ENCODE data around the gene OSBPL5.

The OSBPL5 gene, protein sequence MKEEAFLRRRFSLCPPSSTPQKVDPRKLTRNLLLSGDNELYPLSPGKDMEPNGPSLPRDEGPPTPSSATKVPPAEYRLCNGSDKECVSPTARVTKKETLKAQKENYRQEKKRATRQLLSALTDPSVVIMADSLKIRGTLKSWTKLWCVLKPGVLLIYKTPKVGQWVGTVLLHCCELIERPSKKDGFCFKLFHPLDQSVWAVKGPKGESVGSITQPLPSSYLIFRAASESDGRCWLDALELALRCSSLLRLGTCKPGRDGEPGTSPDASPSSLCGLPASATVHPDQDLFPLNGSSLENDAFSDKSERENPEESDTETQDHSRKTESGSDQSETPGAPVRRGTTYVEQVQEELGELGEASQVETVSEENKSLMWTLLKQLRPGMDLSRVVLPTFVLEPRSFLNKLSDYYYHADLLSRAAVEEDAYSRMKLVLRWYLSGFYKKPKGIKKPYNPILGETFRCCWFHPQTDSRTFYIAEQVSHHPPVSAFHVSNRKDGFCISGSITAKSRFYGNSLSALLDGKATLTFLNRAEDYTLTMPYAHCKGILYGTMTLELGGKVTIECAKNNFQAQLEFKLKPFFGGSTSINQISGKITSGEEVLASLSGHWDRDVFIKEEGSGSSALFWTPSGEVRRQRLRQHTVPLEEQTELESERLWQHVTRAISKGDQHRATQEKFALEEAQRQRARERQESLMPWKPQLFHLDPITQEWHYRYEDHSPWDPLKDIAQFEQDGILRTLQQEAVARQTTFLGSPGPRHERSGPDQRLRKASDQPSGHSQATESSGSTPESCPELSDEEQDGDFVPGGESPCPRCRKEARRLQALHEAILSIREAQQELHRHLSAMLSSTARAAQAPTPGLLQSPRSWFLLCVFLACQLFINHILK

GRCh38 chr11:3165152-3165705 is at the start of gene OSBPL5:
OSBPL5 (minus strand) TSS chr11:3165310; CDS start chr11:3129148, 36,162 bp downstream.
- peak in 1 of 2 donors; percentile 22 for DNase-seq (ENCODE audit: low read depth in 1 of 2, low spot score in 1 of 2)

- no peak for DNase-seq (ENCODE audit: low read depth in 1 of 2, low spot score in 1 of 2)
Observed at GRCh38 chr11:3214420-3214699, 49.2 kb upstream of the OSBPL5 start.

GRCh38 chr11:3213659-3214419 is 48.7 kb upstream of the OSBPL5 start:
- no peak for DNase-seq (ENCODE audit: low read depth in 1 of 2, low spot score in 1 of 2)

GRCh38 chr11:3208272-3208671 is 43.2 kb upstream of the OSBPL5 start:
- no peak for DNase-seq (ENCODE audit: low read depth in 1 of 2, low spot score in 1 of 2)

GRCh38 chr11:3207526-3208189 is 42.5 kb upstream of the OSBPL5 start:
- DNase-seq (ENCODE audit: low read depth in 1 of 2, low spot score in 1 of 2) = no peak

- no peak for DNase-seq (ENCODE audit: low read depth in 1 of 2, low spot score in 1 of 2)
Observed at GRCh38 chr11:3206922-3207204, 41.8 kb upstream of the OSBPL5 start.

DNA sequence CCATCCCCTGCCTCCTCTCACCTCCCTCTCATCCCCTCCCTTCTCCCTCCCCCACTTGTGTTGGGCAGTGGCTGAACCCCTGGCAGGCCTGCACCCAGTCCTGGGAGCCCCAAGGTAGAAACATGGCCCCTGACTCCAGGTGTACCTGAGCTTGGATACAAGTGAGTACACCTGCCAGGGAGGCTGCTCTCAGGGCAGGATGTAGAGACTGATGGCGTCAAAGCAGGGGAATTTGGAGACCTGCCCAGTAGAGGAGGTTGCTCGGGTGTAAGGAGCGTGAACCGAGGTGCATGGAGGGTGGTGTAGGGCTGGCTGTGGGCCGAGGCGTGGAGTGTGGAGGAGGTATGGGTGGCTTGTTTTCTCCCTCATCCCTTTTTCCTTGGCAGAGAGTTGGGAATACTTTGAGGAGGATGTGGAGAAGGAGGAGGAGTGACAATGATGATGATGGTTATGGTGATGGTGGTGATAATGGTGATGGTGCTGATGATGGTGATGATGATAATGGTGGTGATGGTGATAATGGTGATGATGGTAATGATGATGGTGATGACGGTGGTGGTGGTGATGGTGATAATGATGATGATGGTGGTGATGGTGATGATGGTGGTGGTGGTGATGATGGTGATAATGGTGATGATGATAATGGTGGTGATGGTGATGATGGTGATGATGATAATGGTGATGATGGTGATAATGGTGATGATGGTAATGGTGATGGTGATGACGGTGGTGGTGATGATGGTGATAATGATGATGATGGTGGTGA is 41.2 kb upstream of the OSBPL5 start:
- no peak for DNase-seq (ENCODE audit: low read depth in 1 of 2, low spot score in 1 of 2)

- DNase-seq (ENCODE audit: low read depth in 1 of 2, low spot score in 1 of 2) = no peak
Observed at GRCh38 chr11:3205261-3206155, 40.4 kb upstream of the OSBPL5 start.

DNA sequence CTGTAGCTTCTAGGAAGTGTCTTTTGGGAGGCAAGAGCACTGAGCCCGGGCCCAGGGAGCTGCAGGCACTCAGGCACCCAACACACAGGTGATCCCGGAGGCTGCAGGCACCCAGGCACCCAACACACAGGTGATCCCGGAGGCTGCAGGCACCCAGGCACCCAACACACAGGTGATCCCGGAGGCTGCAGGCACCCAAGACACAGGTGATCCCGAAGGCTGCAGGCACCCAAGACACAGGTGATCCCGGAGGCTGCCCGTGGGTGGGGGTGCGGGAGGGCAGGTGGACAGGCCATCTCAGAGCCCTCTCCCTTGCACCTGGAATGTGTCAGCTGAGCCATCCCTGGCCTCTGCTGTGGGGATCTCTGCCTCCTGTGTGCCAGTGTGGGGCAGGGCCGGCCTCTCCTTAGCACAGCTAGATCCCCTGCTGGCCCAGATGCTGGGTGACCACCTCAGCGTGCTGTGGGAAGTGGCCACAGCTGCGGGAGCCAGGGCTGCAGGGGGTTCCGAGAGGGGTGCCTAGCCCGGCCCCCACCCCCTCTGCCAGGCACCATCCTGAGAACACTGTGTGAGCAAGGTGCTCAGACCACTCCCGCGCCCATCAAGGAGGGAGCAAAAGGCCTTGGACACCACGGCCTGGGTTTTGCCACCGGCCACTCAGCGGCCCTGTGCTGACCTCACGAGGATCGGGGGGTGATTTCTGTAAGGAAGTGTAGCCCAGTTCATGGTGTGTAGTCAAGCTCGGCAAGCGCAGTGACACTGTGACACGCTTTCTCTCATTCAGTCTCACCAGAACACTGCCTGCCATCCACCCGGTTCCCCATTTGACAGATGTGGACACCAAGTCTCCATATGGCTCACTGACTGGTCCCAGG is 39.3 kb upstream of the OSBPL5 start:
- DNase-seq (ENCODE audit: low read depth in 1 of 2, low spot score in 1 of 2) = no peak

DNA sequence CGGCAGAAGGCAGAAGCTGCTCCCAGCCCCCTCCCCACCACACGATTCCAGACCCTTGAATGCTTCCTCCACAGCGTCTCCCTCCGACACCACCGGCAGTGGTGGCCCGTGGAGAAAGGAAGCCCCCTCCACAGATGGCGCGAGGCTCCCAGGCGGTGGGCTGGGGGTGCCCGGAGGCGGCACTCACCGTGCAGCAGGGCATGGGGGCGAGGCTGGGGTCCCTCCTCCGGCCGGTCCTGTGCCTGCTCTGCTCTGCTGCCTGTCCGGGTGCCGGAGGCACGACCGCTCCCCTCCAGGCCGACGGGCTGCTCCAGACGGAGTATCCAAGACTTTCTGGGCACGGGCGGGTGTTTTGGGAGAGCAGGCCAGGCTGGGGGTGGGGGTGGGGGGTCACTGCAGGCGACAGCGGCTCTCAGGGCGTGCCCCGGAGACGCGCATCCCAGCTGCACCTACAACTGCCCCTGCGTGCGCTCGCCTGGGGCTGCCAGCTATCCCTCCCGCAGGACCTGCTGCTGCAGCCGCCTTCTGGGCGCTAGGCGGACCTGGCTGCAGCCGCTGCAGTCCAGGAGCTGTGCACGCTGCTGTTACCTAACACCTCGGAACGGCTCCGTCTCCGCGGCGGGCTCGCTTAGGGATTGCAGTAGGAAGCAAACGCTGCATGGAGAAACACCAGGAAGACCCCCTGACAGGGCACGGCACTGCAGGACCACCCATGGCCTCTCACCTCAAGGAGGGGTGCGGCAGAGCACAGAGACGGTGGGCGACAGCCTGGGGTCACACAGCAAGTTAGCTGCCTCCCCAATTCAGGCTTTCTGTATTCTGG is 38.3 kb upstream of the OSBPL5 start:
- no peak for DNase-seq (ENCODE audit: low read depth in 1 of 2, low spot score in 1 of 2)

- DNase-seq (ENCODE audit: low read depth in 1 of 2, low spot score in 1 of 2) = no peak
Observed at GRCh38 chr11:3202759-3203158, 37.6 kb upstream of the OSBPL5 start.

DNA sequence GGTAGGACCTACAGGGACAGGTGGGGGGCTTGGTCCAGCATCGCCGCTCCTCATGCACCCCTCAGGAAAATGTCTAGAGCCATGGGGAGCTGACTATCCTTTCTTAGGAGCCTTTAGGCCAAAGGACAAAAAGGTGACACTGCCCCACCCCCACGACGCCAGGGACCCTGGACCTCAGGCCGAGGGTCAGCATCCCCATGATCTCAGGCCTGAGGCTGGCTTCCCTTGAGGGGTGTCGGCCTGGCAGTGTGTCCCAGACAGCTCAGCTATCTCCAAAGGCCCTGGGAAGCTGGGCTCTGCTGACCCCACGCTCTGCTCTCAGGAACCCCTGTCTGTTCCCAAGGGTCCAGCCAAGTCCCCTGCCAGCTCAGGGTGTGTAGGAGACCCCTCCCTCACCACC is 37.2 kb upstream of the OSBPL5 start:
- no peak for DNase-seq (ENCODE audit: low read depth in 1 of 2, low spot score in 1 of 2)

DNA sequence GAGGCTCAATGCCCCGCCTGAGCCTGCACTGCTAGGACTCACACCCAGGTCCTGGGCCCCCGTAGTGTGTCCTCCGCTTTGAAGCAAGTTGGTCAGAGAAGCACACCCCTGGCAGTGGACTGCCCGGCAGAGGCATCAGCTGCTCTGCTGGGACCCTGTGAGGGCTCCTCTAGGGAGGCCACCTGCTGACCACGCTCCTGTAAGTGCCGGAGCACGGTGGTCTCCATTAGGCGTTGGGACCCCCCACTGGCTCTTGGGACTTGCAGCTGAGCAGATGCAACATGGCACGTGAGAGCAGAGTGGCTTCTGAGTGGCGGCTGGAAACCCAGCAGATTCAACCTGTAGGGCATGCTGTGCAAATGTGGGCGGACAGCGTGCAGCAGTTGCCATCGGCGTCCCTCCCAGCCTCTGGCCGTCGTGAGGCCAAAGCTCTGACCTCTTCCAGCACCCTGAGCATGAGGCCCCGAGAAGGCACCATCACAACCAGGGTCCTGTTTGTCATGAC is 36.6 kb upstream of the OSBPL5 start:
- no peak for DNase-seq (ENCODE audit: low read depth in 1 of 2, low spot score in 1 of 2)

DNA sequence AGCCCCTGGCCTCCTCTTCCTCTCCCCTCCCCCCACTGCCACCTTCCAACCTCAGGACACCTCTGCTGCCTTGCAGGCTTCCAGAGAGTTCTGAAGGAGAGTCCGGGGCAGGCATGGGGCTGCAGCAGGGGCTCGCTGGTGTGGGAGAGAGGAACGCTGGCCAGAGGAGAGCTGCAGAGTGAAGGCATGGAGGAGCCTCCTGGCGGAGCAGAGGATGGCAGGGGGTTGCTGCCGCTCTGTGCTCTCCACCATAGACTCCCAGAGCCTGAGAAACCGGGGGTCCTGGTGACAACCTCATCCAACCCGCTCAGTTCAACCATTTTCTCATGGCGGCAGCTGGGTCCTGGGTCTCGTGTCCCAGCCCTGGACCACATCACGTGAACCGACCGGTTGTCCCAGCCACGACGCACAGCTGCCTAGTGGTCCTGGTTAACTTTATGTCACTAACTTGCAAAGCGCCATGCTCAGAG is 36.0 kb upstream of the OSBPL5 start:
- DNase-seq (ENCODE audit: low read depth in 1 of 2, low spot score in 1 of 2) = no peak

- no peak for DNase-seq (ENCODE audit: low read depth in 1 of 2, low spot score in 1 of 2)
Observed at GRCh38 chr11:3200388-3201111, 35.4 kb upstream of the OSBPL5 start.

- no peak for DNase-seq (ENCODE audit: low read depth in 1 of 2, low spot score in 1 of 2)
Observed at GRCh38 chr11:3199537-3200295, 34.6 kb upstream of the OSBPL5 start.

Data from activated CD4-positive, alpha-beta T cell treated with anti-CD3 and anti-CD28 coated beads, Interleukin-2, amount 50 U/mL, for 24 hours (primary cell).